ENCODE data around the gene OCA2. TPM values are rescaled to one million over a fixed set of nuclear protein-coding genes. Genes with fewer than 3 reads are reported as not detected.
"Not testable (repeated sequence)": the region's sequence is repeated elsewhere in the genome, so short reads cannot be mapped to it uniquely, and the experiment has no call there.

The OCA2 gene
- total RNA-seq, 1 experiment from 2014 or later: not detected

DNA sequence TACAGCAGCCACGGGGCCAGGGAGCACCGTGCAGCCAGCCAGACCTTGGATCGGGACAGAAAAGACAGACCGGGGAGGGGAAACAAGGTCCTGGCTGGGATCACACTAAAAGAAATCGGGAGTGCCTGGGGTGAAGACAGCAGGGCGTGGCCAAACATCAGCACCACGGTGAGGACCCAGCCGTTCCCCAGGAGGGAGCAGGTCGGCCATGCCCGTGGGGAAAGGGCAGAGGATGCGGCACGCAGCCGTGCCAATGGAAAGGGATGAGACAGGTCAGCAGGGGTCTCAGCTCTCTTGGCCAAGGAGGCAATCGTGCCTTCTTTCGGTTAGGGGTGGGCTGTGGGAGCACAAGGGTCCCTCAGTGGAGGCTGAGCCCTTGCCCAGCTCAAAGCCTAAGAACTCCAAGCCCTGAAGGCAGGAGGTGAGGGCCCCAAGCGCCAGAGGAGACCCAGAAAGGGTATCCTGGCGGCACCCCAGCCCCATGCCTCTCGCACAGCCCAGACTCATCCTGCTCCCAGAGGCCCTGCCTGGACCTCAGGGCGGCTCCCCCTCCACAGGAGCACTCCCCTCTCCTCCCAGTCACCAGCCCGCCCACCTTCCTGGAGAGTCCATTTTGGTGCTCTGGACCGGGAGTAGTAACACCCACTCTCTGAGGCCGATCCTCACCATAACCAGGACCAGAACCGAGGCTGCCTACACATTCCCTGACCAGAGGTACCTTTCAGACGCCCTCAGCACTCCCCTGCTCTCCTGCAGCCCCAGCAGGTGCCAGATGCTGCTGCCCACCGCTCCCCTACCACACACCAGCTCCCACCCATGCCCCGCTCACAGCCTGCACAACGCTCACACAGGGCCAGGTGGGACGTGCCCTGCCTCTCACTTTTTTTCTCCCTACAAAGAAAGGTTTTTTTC is 23.2 kb upstream of the OCA2 start:
- Mint-ChIP-seq H3K36me3 (ENCODE audit: insufficient read depth, unreplicated experiment) (peaks cover 56% of the 10 kb centered on the region), H3K27me3 (ENCODE audit: insufficient read depth, unreplicated experiment) (no peaks in the 10 kb centered on the region), H3K27ac (ENCODE audit: low read depth, unreplicated experiment) (no peak overlapping the region), H3K9me3 (ENCODE audit: unreplicated experiment) (no peaks in the 10 kb centered on the region), H3K4me3 (ENCODE audit: unreplicated experiment) (no peak overlapping the region), H3K4me1 (ENCODE audit: insufficient read depth, unreplicated experiment) (peaks cover 5% of the 10 kb centered on the region)
- TF ChIP-seq, protein P1, sequence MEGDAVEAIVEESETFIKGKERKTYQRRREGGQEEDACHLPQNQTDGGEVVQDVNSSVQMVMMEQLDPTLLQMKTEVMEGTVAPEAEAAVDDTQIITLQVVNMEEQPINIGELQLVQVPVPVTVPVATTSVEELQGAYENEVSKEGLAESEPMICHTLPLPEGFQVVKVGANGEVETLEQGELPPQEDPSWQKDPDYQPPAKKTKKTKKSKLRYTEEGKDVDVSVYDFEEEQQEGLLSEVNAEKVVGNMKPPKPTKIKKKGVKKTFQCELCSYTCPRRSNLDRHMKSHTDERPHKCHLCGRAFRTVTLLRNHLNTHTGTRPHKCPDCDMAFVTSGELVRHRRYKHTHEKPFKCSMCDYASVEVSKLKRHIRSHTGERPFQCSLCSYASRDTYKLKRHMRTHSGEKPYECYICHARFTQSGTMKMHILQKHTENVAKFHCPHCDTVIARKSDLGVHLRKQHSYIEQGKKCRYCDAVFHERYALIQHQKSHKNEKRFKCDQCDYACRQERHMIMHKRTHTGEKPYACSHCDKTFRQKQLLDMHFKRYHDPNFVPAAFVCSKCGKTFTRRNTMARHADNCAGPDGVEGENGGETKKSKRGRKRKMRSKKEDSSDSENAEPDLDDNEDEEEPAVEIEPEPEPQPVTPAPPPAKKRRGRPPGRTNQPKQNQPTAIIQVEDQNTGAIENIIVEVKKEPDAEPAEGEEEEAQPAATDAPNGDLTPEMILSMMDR (IDR thresholded peaks at IDR 0.05; ENCODE audit: unreplicated experiment): no peak
- CTCF ChIA-PET: interaction anchor here (0.6 to 1.9 kb wide), 5 partner anchors 8 to 1241 kb away, joined by 4 to 18 read pairs (median 4); no protein-coding TSS in a partner anchor
- DNase-seq (ENCODE audit: unreplicated experiment): no peak
- BruUV-seq (replicated peaks): no TSS peak
- POLR2A ChIA-PET: interaction anchor here (0.6 kb wide), 1 partner anchor 811 kb away, joined by 3 read pairs; no protein-coding TSS in a partner anchor
- intact Hi-C loops (cut with micrococcal nuclease): loop anchor here (5.0 to 10.0 kb wide), 2 partner anchors 853 to 1145 kb away; partner anchors contain the start of gene NSMCE3

DNA sequence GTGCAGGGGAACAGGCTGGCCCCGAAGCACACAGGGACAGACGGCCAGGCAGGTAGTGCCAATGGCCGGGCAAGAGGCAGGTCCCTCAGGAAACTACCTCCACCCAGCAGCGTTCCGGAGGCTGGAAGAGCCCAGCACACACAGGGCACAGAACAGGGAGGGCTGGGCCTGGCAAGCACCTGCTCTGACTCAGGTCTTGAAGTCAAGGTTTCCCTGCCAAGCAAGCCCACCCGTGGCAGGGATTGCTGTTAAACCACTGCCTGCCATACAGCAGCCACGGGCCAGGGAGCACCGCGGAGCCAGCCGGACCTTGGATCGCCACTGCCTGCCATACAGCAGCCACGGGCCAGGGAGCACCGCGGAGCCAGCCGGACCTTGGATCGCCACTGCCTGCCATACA is 22.5 kb upstream of the OCA2 start:
- CTCF ChIA-PET: interaction anchor here (0.6 kb wide), 1 partner anchor 1211 kb away, joined by 4 read pairs; no protein-coding TSS in a partner anchor
- H3K4me1 Mint-ChIP-seq (ENCODE audit: insufficient read depth, unreplicated experiment); POLR2A ChIA-PET; H3K4me3 Mint-ChIP-seq (ENCODE audit: unreplicated experiment); H3K27ac Mint-ChIP-seq (ENCODE audit: low read depth, unreplicated experiment); H3K9me3 Mint-ChIP-seq (ENCODE audit: unreplicated experiment); H3K27me3 Mint-ChIP-seq (ENCODE audit: insufficient read depth, unreplicated experiment); BruUV-seq (replicated peaks); DNase-seq (ENCODE audit: unreplicated experiment): not testable (repeated sequence)
- peaks cover 62% of the 10 kb centered on the region for H3K36me3 Mint-ChIP-seq (ENCODE audit: insufficient read depth, unreplicated experiment)
- intact Hi-C loops (cut with micrococcal nuclease): loop anchor here (5.0 to 10.0 kb wide), 2 partner anchors 853 to 1146 kb away; partner anchors contain the start of gene NSMCE3

DNA sequence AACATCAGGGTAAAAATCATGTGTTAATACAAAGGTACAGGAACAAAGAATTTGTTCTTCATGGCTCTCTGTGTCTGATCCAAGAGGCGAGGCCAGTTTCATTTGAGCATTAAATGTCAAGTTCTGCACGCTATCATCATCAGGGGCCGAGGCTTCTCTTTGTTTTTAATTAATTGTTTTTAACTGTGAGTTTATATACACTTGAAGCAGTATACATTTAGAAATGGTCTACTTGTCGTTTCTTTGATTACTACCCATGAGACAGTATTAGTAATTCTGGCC is 21.2 kb upstream of the OCA2 start:
- TF ChIP-seq, protein P1 (IDR thresholded peaks at IDR 0.05; ENCODE audit: unreplicated experiment): no peak
- no peaks in the 10 kb centered on the region for H3K4me1 Mint-ChIP-seq (ENCODE audit: insufficient read depth, unreplicated experiment)
- ChIA-PET CTCF (no interaction called here), POLR2A (no interaction called here)
- peaks cover 74% of the 10 kb centered on the region for H3K36me3 Mint-ChIP-seq (ENCODE audit: insufficient read depth, unreplicated experiment)
- no peak for DNase-seq (ENCODE audit: unreplicated experiment)
- intact Hi-C loops (cut with micrococcal nuclease): loop anchor here (5.0 to 10.0 kb wide), 2 partner anchors 855 to 1147 kb away; partner anchors contain the start of gene NSMCE3
- BruUV-seq (replicated peaks): no TSS peak
- H3K4me3 Mint-ChIP-seq (ENCODE audit: unreplicated experiment): no peak overlapping the region
- H3K27ac Mint-ChIP-seq (ENCODE audit: low read depth, unreplicated experiment): no peak overlapping the region
- no peaks in the 10 kb centered on the region for H3K27me3 Mint-ChIP-seq (ENCODE audit: insufficient read depth, unreplicated experiment)
- no peaks in the 10 kb centered on the region for H3K9me3 Mint-ChIP-seq (ENCODE audit: unreplicated experiment)

DNA sequence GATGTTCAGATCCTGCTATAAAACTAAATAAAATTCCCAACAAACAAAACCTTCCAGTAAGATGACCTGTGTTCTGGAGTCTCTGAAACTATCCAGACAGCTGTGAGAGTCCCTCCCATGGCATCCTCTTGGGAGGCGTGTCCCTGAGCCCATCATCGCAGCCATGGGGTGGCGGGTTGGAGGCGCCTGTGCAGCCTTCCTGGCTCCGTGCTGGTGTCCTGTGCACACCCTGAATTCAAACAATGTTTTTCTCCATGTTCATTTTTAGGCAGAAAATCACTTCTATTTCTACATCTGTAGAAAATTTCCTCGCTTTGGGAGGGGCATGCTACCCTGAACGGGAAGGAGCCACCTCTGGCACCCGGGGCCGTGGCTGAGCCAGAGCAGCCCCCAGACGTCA is 19.4 kb upstream of the OCA2 start:
- Mint-ChIP-seq H3K4me3 (ENCODE audit: unreplicated experiment) (no peak overlapping the region), H3K4me1 (ENCODE audit: insufficient read depth, unreplicated experiment) (no peaks in the 10 kb centered on the region), H3K9me3 (ENCODE audit: unreplicated experiment) (no peaks in the 10 kb centered on the region), H3K27ac (ENCODE audit: low read depth, unreplicated experiment) (no peak overlapping the region), H3K27me3 (ENCODE audit: insufficient read depth, unreplicated experiment) (no peaks in the 10 kb centered on the region), H3K36me3 (ENCODE audit: insufficient read depth, unreplicated experiment) (peaks cover 78% of the 10 kb centered on the region)
- BruUV-seq (replicated peaks): no TSS peak
- intact Hi-C loops (cut with micrococcal nuclease): no loop called here
- ChIA-PET POLR2A (no interaction called here), CTCF (no interaction called here)
- TF ChIP-seq, protein P1 (IDR thresholded peaks at IDR 0.05; ENCODE audit: unreplicated experiment): no peak
- DNase-seq (ENCODE audit: unreplicated experiment): no peak
